HG02870 (cell line): ENCODE measurements around the gene NUDT17.

Experiments
- ATAC-seq: cut with Tn5 transposase; IDR thresholded peaks from one replicate; pipeline ENCODE4 v1.9.1; 2021; ENCODE audit warnings: mild to moderate bottlenecking, moderate library complexity; ENCODE audit not compliant: unreplicated experiment

Gene NUDT17

DNA sequence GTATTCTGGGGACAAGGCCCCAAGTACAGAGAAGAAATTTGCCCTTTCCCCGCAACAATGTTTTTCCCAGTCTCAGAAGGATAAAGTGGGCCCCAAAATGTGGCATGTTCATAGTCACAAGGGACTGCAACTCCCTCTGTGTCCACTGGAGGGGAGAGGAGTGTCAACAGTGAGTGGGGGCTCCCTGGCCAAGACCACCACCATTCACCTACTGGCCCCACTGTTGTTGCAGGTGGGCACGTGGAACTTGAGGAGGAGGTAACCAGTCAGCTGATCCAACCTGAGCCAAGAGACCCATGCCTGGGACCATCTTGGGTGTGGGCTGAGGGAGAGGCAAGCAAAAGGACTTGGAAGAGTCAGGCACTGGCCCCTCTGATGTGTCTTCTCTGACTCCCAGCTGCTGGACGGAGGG, 777 bp downstream of the NUDT17 start:
- ATAC-seq: no peak

DNA sequence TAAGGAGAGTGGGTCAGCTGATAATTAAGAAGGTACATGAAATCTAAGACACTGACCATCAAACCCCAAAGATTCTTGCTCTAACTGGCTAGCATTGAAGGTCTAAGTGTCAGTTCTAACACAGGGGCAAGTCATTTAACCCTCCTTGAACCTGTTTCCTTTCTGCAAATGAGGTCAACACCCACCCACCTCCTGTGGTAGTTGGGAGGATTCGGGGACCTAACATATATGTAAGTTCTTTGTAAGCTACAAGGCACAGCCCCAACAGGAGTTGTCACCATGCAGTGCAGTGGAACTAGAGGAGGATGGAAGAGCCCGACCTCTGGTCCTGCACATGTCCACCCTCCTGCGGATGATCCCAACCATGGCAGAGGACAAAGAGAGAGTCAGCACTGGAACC, 2.4 kb downstream of the NUDT17 start:
- no peak for ATAC-seq

DNA sequence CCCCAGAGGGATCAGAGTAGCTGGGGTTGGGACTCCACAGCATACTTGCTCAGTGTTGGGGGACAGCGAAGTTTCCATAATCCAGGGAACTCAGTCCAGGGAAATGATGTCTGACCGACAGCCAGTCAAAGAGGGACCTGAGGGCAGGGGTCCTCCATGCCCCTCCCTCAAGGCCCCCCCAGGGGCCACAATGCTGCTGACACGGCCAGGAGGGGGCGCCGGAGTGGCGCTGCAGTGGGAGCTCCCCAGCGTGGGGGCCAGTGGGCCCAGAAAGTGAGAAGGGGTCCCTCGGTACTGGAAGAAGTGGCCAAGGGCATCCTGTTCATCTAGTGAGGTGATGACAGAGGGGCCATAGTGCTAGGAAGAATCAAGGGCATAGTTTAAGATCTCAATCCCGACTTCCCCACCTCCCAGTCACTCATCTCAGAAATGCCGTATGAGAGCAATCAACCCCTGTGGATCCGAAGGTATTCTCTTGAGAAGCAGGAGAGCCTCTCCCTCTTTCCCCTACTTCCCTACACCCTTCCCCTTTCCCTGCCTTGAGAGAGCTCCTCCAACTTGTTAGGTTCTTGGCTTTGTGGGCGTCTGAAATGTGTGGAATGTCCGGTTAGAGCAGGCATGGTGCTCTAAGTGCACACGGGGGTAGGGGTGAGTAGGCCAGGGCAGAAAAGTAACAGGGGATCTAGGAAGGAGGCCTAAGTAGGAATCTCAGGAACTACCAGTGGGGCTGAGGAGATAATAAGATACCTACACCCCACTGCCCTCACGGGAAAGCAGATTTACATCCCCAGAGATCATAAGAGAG, 4.1 kb downstream of the NUDT17 start:
- no peak for ATAC-seq

DNA sequence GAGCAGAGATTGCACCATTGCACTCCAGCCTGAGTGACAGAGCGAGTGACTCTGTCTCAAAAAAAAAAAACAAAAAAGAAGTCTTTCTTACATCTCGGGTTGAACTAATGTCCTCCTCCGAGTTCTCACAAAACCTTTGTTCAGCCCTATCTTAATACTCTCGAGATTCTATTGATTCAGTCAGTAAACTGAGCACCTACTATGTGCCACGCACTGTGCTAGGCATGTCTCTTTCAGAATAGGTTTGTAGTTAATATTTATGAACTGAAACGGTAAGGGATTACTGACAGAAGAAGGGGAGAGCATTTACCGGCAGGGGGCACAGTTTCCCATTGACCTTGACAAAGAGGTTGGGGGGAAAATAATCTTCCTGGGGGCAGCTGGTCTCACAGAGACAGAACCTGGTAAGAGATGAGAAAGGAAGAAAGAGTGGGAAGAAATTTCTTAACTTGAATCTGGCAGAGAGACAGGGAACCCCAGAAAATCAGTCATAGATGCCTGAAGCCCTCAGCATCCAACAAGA, 10.1 kb downstream of the NUDT17 start:
- ATAC-seq: no peak

DNA sequence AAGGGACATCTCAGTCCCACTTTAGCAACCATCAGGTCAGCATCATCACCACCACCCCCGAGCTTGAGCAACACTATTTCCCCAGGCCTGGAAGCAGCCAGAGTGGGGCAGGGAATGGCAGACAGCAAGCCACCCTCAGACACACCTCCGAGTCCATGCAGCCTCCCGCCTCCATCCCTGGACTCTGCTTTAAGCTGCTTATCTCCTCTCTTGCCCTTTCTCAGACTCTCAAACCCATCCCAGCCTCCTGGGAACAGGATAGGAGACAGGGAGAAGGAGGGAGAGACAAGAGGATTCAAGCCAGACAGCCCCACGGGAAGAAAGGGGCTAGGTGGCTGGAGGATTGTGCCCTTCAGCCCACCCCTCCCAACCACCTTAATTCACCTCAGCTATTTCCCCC, 11.7 kb downstream of the NUDT17 start:
- no peak for ATAC-seq

DNA sequence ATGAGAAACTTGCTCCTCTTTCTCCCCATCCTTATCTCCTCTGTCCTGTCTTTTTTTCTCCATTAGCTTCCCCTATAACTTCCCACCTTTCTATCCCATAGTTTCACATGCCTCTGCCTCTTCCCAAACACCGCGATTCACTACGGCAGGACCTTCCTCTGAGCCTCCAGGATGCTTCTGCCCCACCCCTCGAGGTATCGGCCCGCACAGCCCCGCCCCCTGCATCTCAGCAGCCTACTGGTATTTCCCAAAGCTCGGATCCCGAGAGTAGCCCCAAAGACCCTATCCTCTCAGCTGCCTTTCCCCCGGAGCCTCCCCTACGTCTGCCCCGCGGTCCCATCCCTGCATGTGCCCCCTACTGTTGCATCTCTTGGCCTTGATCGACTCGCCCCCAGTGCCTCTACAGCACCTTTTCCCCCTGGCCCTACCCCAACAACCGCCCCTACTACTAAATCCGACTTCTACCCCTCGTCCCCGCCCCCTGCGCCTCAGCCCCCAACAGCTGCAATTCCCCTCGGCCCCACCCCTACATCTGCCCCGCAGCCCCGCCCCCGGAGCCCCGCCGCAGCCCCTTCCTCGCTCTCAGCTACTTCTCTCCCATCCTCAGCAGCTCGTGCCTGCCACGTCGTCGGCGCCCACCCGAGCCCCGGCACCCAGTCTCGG, 12.9 kb downstream of the NUDT17 start:
- peak; percentile 17 for ATAC-seq

DNA sequence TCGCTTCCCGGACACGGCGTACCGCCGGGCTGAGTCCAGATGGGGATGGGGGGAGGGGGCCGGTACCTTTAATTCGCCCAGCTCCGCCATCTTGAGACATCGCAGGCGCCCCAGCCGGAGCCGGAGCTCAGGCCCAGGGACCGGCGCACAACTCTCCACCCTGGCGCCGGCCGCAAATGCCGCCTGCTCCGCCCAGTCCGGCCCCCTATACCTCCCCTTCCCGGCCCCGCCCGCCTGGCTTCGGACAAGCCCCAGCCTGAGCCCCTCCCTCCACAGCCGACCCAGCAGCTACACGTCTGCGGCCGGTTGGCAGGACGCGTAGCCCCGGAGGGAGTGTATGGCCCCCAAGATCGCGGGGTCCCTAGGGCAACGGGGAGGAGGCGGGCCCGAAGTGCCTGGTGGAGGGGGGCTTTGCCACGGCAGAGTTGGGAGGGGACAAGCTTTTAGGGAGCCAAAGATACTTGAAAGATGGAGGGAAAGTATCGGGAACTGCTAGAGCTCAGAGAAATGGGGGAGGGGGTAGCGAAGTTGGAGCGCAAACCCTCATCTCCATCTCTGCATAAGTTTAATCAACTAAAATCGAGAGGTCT, 13.6 kb downstream of the NUDT17 start, which contains the start of gene PIAS3:
Gene PIAS3, minus strand, starts transcription at position 181 of the 590 bp plus-strand sequence. Its CDS starts 91 bp downstream, at position 90.
- peak; percentile 84 for ATAC-seq

DNA sequence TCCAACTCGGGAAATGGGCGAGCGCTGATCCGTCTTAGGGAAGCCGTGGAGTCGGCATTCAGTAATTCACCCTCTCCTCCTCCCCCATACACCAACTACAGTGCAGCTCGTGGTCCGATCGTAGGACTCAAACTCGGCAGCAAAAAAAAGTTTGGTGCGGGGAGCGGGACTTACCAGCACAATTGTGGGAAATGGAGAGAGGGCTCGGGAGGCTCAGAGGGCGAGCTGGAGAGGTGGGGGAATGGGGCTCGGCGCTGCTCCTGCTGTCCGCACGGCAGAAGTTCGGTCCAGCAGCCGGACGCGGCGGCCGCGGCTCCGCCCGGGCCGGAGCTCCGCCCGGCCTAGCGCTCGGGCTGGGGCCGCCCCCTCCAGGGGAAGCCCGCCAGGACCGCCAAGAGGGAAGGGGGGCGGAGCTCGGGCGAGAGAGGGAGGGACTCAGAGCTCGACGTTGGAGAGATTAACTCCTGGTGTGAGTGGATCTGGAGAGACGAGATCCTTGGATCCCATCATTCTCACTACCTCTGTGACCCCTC, 14.1 kb downstream of the NUDT17 start:
- peak; percentile 68 for ATAC-seq

DNA sequence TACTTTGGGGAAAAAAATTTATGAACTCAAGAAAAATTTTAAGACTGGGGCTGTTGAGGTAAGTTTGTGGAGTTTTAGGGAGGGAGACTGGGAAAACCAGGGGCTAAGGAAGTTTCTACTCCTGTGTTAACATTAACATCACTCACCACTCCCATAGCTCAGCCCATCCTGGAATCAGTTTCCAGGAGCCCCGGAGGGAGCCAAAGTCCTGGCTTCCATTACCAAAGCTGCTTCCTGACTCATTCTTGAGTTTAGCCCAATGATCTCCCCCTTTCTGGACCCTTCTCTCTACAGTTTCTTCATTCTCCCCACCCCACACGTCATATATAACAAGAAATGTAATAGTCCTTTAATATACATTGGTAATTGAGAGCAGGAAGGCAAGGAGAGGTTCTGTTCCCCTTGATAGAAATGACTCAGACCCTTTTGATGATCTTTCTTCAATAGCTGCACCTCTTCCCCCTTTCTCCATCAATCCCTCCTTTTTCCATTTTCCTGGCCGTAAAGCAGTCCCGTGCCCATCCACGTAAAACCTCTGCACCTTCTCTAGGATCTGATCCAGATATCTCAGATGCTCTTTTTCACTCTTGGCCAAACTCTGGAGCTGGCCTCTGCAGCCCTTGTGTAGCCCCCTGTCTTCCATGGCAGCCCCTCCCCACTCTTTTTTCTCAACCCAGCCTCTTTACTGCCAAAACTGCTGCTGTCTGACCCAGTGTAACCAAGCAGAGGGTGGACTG, 18.0 kb downstream of the NUDT17 start:
- ATAC-seq: no peak

DNA sequence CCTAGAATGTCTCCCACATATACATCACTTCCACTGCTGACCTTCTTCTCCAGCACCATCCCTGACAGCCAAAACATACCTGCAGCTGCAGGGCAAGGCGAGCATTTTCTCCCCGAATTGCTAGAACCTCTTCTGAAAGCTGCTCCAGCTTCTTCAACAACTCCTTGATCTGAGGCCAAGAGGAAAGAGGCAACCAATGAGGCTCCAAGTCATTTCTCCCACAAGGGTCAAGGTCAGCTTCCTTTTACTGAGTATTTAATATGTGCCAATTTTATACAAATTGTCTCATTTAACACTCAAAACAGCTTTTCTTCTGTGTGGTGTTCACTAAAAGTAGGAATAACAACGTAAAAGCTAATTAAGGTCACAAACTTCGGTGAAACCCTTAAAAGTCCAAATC, 22.8 kb downstream of the NUDT17 start:
- no peak for ATAC-seq

DNA sequence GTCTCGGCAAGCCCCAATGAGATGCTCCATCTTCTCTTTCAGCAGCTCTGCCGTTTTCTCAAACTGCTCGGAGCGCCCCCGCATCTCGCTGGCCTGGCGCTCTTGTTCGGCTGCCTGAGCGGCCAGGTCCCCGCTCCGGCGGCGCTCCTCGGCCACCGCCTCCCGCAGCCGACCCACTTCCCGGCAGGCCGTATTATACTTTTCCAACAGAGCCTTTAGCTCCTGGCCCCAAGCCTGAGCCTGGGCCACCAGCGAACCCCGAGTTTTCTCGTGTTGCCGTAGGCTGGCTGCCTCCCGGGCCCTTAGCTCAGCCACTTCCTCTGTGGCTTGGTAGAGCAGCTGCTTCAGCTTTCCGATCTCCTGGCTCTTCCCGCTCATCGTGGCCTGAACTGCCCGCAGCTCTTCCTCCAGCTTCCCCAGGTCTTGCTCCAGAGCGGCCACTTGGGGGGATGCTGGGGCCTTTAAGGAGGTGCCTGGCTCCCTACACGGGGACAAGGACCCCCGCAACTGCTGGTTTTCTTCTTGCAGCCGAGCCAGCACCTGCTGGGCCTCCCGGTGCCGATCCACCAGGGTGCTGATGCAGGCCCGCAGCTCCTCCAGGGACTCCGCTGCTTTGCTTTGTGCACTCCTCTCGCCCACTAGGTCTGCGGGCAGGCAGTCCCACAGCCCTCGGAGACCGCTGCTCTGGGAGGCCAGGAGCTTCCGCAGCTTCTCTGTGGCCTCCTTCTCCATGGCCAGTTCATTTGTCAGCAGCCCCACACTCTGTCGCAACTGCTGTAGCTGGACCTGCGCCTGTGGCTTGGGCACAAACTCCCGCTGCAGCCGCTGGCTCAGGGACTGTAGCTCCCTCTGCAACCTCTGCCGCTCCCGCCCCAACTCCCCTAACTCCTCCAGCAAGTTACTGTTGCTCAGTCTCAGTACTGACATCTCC, 26.8 kb downstream of the NUDT17 start:
- no peak for ATAC-seq

DNA sequence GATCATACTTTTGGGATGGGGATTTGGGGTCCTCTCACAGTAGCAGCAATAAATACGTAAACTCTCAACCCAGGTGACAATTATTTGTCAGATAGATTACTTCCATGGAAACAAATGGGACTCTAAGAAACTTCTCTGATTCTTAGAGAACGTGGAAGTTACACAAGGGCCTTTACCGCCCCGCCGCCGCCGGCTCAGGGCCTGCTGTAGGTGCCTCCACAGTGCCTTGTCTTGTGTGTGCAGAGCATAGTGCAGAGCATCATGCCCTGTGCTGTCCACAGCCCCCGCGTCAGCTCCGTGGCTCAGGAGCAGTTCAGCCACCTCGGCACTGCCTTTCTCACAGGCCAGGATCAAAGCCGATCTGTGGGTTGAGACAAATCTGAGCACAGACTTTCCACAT, 29.2 kb downstream of the NUDT17 start:
- no peak for ATAC-seq

DNA sequence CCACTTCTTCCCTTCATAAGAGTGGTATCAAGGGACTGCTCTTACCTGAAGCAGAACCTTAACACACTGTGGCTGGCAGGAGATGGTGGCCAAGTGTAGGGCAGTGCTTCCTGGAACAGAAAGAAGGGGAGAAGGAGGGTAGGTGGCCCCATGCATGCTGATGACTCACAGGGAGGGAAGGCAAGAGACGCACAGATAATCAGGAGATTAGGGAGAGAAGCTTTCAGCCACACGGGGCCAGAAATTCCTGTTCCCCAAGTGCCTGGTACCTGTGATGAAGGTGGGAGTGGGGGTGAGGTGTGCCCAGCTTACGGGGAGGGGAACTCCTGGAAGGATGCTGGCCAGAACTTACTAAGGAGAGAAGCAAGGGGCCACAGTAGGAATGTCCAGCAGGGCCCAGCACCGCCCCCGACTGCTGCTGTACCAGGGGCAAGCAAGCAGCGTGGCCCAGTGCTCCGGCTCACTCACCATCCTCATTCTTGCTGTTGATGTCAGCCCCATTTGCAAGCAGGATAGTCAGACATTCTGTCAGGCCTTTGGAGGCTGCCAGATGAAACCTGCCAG, 32.6 kb downstream of the NUDT17 start:
- no peak for ATAC-seq

DNA sequence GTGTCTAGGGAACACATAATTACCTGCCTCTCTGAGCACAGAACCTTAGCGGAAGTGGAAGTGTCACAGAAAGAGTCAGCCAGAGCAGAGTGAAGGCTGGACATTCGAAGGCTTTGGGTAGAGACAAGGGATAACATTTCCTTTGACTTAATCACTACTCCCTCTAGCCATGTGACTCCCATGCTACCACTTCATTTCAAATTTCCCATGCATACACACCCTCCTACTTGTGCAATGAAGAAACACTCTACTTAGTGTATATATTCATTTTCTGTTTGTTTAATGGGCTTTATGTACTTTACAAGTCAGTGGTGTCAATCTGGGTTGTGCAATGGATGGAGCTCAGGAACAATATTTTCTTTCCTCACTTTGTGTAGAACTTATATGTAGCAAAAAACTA, 33.3 kb downstream of the NUDT17 start:
- no peak for ATAC-seq

DNA sequence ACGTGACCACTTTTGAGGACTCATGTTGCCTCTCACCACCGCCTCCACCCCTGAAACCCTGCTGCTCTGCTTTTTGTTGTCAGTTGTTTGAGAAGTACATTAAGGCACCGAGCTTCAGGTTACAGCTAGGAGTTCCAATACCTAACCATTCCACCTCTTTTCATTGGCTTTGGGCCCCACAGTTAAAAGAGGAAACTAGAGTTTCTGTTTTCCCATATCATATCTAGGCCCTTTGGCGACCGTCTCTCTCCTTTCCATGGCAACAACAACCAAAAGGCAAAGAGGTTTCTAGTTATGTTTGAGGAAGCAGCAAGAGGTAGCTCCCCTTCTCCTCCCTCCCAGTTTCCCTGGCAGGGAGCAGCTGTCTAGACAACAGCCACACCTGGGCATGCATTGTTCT, 34.3 kb downstream of the NUDT17 start:
- ATAC-seq: no peak

DNA sequence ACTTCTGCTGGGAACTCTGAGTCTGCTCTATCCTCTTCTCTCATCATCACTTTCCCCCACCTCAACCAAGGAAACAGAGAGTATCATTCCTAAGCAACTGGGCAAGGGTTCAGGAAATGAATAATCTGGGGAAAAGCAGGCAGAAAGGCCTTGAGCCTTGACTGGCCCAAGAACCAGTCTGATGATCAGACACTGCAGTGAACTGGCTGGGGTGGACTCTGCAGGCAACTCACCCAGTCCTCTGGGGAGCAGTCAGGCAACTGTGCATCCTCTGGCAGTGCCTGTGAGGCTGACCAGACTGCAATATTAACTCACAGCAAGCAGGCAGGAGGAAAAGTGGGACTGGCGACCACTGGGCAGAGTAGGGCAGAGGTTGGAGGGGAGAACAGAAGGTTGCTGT, 39.2 kb downstream of the NUDT17 start:
- no peak for ATAC-seq

DNA sequence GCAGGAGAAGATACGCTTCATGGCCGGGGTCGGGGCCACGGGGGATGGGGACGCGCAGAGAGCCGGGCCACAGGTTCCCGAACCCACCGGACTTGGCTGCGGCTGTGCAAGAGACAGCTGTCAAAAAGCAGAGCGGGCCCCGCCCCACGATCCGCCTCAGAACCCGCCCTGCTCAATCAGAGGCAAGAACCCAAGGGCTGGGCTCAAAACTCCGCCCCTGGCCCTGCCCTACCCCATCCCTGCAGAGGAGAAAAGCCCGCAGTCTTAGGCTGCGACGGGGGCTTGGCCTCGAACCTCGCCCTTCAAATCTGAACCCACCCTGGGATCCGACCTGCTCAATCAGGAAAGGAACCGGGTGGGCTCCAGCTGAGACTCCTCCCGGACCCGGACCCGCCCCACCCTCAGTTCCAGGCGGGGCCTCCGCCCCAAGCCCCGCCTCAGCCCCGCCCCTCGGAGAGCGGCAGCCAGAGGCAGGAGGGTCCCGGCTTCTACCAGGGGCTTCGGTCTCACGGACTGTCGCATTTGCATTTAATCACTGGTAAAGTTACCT, 40.4 kb downstream of the NUDT17 start, which contains the start of gene ANKRD35:
Gene ANKRD35, minus strand, starts transcription at position 129 of the 550 bp plus-strand sequence. Its CDS starts 108 bp downstream, at position 21.
- peak; percentile 96 for ATAC-seq

DNA sequence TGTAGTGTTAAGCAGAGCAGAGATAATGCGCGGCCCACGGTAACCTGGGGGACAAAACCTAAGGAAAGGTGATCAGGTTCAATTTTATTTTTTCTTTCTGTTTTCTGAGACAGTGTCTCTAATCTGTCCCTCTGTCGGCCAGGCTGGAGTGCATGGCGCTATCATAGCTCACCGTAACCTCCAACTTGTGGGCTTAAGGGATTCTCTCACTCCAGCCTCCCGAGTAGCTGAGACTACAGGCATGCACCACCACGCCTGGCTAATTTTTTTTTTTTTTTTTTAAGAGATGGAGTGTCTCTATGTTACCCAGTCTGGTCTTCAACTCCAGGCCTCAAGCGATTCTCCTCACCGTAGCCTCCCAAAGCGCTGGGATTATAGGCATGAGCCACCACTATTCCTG, 41.0 kb downstream of the NUDT17 start:
- no peak for ATAC-seq

DNA sequence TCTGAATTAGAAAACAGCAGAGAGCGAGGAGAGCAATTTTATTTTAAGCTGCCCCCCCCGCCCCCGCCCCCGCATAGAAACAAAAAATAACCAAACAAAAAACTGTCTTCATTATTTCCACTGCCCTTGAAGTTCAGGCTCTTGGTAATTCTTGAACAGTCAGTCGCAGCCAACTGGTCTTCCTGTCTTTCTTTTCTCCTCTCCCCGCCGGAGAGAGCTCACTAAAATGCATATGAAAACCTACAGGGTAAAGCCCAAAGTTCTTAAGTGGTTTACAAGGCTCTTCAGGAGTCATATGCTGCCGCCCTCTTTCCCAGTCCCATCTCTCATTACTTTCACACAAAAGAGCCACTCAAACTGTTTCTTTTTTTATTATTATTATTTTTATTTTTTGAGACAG, 41.4 kb downstream of the NUDT17 start:
- ATAC-seq: no peak
